HG02884 (cell line): Measurements from ENCODE around the gene ACOT8.
"Not testable (repeated sequence)": the region's sequence is repeated elsewhere in the genome, so short reads cannot be mapped to it uniquely, and the experiment has no call there.

Source experiments
- ATAC-seq: cut with Tn5 transposase; IDR thresholded peaks from one replicate; pipeline ENCODE4 v1.9.1; 2021; ENCODE audit warnings: mild to moderate bottlenecking, moderate library complexity; ENCODE audit not compliant: unreplicated experiment

The ACOT8 gene

DNA sequence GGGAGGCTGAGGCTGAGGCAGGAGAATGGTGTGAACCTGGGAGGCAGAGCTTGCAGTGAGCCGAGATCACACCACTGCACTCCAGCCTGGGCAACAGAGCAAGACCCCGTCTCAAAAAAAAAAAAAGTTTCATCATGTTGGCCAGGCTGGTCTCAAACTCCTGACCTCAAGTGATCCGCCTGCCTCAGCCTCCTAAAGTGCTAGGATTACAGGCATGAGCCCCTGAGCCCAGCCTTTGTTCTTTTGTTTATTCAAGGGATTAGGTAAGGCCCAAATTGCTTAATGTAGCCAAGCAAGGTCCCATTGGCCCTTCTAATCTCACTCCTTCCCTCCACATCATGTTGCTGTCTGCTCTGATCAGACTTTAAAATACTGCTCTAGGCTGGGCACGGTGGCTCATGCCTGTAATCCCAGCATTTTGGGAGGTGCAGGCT, 27.5 kb downstream of the ACOT8 start:
- ATAC-seq, result not testable (repeated sequence)

DNA sequence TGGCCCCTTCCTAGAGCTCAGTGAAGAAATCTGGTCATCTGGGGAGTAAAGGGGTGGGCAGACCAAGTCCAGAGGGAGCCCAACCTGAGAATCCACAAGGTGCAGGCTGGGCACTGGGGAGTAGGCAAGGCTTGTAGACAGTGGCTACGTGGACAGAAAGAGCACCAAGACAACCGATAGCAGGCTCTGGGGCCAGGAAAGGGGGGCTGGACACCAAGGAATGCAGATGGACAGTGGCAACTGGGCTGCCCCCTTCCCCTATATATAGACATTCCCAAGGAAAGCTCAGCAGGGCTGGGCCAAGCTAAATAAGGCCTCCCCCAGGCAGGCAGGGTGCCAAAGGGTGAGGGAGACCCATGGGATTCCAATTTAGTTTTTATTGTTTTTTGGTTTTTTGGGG, 28.6 kb downstream of the ACOT8 start:
- no peak for ATAC-seq

DNA sequence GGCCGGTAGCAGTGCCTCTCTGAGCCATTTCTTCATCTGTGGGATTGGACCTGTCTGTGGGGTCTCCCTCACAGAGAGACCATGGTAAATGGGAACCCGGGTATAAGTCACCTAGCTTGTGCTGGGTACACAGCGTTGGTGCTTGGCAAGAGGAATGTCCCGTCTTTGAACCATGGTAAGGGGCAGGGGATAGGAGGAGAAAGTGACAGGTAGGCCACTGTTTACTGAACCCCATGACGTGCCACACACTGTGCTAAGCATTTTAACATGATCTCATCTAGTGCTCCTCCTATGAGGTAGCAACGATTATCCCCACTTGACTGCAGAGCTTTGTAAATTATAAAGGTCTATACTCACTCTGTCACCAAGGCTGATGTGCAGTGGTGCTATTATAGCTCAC, 29.5 kb downstream of the ACOT8 start:
- no peak for ATAC-seq

DNA sequence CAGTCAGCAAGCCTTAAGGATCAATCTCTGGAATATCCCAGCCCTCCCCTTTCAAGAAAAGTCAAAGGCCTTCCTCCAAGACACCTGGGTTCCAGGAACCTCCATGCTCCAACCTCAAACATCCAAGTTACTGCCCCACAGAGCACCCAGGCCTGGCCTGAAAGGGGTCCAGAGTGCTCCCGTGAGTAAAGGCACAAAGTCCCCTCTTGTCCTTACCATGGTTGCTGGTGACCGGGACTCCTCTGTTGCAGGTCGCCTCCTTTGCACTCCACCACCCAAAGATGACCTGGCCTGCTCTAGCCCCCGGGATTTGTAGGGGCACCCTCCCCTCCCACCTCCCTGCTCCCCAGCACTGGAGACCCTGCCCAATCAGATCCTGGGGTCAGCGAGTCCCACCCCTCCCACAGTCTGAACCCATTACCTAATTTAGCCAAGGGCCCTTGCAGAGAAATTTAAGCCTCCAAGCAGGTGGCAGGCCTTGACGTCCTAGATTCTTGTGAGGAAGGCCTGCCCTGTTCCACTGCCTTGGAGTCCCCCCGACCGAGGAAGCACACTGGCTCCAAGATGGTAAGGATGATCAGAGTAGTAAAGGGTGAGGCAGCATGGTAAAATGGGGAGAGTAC, 30.1 kb downstream of the ACOT8 start, which contains the start of gene TNNC2:
Gene TNNC2, minus strand, starts transcription at position 283 of the 623 bp plus-strand sequence. Its CDS starts 64 bp downstream, at position 219.
- ATAC-seq, result no peak

DNA sequence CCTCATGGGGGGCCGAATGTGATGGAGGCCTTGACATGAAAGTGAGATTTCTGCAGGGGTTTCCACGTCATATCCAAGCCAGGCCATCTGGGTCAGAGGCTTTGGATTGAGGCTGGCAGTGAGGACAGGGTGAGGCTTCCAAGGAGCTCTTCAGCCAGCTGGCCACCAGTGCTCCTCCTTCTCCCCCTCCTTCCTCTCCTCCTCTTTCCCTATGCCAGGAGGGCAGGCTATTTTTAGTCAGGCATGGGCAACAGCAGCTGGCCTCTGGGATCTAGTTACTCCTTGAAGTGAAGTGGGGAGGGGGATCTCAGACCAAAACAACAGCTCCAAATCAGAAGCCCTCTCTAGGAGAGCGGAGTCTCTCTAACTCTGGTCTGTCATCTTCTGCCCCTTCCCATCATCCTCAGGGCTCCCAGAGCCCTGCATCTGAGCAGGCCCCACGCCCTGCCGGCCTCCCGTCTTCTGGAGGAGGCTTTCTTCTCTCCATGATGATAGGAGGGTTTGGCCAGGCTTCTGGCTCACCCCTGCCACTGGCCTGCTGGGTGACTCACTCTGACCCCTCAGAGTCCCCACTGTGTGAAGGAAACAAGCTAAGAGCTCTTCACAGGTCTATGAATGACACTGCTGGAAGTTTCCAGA, 30.7 kb downstream of the ACOT8 start:
- ATAC-seq, result no peak

DNA sequence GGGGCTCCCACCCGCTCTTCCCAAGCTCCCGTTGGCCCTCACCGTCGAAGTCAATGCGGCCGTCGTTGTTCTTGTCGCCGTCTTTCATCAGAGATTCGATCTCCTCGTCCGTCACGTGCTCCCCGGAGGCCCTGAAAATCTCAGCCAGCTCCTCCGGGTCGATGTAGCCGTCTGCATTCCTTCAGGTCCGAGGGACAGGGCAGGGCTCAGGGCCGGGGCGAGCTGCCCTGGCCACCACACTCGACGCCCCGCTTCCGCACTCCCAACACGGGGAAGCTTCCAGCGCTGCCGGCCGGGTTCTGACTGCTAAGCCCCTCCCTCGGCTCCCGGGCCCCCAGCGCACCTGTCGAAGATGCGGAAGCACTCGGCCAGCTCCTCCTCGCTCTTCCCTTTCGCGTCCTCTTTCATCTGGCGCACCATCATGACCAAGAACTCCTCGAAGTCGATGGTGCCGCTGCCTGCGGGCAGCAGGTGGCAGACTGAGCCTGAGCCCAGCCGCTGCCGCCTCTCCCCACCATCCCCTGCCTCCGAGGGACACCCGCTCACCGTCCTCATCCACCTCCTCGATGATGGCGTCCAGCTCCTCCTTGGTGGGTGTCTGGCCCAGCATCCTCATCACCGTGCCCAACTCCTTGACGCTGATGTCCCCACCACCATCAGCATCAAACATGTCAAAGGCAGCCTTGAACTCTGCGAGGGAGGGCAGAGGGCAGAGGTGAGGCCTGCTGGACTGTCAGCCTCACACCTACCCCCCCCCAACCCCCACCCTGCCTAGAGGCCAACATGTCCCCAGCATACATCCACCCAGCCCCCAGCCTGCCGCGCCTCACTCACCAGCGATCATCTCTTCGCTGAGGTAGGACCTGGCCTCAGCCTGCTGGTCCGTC, 33.0 kb downstream of the ACOT8 start:
- ATAC-seq, result no peak

DNA sequence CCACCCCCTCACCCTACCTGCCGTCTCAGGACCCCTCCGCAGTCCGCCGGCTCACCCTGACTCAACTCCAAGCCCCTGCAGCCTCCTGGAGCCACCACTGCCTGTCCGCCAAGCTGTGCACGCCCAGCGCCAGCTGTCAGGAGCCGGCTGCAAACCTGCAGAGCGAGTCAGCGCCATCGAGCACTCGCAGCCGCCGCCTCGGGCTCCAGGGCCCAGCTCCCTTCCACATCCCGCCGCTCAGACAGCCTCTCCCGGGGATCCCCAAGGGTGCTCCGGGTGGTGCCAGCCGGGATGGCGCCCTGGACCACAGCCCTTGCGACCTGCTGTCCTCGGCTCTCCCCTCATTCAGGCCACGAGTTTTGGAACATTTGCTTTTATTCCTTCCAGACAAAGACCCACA, 34.3 kb downstream of the ACOT8 start:
- ATAC-seq, result no peak

DNA sequence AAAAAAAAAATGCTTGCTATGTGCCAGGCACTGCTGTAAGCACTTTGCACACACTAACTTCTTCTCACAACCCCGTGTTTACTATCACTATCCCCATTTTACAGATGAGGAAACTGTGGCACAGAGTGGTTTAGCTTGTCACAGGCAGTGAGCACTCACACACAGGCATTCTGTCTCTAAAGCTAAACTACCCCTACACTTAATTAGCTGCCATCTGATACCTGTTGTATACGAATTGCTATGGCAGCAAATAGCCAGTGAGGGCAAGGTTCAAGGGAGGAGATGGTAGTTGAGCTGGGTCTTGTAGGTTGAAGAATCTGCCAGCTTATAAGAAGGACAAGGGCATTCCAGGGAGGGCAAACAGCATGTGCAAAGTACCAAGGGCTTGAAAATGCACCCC, 35.2 kb downstream of the ACOT8 start:
- no peak for ATAC-seq

DNA sequence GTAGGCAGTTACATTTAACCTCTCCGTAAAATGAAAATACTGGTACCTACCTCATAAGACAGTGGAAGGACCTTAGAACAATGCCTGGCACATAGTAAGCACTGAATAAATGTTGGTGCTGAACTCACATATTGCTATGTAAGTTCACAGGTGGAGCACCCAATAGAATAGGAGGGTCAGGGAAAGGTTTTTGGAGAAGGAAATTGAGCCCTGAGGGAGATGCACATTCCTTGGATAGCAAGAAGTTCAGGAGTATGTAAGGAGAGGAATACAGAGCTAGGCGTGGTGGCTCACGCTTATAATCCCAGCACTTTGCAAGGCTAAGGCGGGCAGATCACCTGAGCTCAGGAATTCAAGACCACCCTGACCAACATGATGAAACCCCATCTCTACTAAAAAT, 37.7 kb downstream of the ACOT8 start:
- ATAC-seq, result no peak

DNA sequence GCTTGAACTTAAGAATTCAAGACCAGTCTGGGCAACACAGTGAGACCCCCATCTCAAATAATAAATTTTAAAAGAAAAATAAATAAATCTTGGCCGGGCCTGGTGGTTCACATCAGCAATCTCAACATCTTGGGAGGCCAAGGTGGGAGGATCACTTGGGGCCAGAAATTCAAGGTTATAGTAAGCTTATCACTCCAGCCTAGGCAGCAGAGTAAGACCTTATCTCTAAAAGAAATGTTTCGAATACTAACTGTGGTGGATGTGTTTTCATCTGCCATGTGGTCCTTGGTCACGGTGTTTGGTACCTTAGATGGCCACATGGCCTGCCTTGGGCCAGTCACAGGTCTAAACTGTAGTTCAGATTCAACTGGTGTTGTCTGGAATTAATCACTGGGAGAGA, 39.0 kb downstream of the ACOT8 start:
- ATAC-seq, result no peak

DNA sequence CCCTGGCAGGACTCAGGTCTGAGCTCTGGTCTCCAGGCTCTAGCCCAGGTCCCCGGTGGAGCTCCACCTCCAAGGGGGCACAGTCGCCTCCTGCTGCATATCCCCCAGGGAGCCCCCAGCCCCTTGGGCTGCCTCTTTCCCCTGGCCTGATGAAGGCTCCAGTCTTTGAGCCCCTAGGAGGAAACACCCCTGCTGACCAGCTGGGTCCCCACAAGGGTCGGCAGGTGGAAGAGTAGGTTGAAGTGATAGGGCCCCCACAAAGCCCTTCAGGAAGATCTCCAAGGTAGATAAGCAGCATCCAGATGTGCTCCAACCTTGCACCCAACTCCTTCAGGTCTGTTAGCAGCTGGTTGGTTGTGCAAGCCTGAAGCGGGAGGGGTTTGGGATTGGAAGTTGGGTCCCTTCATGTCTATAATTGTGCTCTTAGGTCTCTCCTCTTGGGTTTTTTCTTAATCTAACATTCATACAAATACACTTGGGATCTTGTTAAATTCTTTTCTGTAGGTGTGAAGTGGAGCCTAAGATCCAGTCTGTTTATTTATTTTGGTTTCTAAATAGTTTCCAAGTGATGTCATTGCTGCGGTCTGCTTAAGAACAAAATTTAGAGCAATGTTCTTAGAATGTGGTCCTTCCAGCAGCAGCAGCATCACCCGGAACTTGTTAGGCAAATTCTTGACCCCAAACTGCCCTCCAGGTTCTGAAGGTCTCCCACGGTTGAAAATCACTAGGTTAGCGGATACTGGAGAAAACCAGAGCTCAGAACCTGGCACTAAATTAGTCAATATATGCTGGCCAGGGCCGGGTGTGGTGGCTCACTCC, 39.6 kb downstream of the ACOT8 start:
- no peak for ATAC-seq

DNA sequence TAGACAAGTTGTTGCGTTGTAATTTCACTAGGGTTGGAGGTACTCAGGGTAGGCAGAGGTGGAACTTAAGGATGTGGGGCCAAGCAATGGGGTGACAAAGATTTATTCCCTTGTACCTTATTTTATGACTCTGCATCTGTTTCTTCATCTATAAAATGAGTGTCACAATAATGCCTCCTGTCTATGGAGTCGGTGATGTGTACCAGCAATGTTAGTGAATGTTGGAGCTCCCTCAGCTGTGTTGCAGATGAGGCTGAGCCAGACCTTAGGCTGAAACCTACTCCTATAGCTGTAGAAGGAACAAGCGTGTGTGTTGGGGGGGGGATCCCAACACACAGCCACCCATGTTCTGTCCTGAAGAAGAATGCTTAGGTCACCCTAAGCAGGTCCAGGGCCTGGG, 40.2 kb downstream of the ACOT8 start:
- no peak for ATAC-seq

DNA sequence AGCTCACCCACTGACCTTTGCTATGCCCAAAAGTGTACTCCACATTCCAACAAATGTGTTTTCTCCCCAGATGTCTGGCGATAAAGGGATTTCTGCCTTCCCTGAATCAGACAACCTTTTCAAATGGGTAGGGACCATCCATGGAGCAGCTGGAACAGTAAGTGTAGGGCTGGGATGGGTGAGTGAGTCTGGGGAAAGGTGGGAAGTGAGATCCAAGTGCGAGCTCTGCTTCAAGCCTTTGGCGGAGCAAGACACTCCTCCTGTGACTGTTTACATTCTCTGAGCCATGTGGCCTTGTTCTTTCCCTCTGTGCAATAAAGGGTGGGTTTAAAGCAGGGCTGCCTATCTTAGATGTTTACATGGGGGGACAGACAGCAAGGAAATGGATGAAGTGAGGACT, 42.9 kb downstream of the ACOT8 start:
- no peak for ATAC-seq

DNA sequence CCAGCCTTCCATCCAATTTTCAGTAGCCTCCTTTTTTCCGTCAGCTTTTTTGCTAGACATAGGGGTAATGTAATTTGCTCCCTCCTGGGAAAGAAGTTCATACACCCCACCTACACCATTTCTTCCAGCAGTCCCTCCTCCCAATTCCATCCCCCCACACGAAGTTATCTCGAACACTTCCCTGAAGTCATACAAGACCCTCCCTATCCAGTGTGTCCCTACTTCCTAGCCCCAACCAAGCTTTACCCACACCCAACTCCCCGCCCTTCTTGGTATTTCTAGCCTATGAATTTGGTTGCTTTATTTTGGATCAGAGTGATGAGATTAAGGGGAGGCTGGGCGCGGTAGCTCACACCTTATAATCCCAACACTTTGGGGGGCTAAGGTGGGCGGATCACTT, 43.7 kb downstream of the ACOT8 start:
- no peak for ATAC-seq

DNA sequence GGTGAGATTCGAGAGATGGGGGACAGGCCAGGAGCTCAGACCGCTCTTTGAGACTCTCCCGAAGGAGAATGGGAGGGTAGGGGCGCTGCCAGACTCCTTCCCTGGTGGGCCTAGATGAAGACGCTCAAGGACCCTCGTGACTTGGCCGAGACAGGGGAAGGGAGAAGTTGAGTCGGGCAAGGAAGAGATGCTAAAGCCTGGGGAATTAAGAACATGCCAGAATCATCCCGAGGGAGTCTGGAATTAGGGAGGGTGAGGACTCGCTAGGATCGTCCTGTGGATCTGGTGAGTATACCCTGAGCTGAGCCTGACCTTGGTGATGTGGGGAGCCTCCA, 44.2 kb downstream of the ACOT8 start:
- ATAC-seq, result no peak

DNA sequence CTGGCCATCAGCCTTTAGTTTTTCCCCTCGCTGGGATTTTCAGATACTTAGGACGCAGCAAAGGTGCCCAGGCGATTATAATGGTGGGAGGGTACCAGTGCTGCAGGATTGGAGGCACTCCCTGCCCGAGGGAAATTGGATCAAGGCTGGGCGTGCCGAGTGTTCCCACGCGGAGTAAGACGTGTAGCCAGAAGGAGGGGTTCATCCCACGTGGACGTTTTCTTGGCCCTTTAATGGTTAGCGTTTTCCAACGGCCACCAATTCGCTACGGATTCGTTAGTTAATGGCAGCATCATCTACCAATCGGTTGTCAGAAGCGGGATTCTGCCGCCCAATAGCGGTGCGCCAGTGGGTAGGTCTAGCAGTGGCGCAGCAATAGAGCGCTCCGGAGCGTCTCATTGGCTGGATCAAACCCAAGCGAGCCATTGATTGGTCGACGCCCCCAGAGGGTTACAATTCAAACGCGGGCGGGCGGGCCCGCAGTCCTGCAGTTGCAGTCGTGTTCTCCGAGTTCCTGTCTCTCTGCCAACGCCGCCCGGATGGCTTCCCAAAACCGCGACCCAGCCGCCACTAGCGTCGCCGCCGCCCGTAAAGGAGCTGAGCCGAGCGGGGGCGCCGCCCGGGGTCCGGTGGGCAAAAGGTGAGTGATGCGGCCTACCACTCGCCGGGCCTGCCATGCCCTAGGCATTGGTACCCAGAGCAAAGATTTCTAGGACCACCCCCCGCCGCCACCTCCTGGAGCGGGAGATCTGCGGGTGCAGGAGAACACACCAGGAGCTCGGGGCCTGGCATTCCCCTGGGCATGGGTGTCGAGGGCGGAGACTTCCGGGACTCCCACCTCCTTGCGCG, 44.8 kb downstream of the ACOT8 start, which contains the start of gene UBE2C:
Gene UBE2C, plus strand, starts transcription at position 488 of the 849 bp plus-strand sequence. Its CDS starts 52 bp downstream, at position 540.
- peak; percentile 96 for ATAC-seq

DNA sequence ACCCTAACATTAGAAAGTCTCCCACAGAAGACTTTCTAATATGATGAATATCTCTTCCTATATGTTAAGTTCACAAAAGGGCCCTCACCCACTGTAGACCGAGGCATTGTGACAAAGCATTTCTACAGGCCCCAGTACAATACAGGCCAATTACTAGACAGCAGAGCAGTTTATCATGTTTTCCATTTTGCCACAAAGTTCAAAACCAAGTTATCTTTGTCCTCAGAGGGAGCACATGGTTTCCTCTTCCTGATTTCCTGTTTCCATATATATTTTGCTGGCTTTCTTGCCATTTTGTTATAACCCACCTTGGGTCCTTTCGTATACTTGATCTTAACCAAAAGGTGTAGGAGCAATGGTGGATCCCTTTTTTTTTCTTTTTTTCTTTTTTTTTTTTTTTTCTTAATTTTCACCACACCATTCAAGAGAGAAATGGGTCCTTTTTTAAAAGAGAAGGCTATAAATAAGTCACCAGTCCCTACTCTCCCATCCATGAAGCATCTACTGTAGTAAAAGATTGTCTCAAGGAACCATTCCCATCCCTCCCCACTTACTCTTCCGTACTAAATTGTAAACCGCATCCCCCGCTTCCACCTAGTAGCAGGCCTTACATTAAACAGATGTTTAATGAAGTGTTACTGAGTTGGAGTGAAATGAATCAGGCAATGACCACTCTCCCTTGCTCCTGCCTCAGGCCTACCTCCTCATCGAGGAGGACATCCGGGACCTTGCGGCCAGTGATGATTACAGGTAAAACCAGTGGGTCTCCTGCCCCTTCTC, 46.8 kb downstream of the ACOT8 start:
- ATAC-seq, result no peak

DNA sequence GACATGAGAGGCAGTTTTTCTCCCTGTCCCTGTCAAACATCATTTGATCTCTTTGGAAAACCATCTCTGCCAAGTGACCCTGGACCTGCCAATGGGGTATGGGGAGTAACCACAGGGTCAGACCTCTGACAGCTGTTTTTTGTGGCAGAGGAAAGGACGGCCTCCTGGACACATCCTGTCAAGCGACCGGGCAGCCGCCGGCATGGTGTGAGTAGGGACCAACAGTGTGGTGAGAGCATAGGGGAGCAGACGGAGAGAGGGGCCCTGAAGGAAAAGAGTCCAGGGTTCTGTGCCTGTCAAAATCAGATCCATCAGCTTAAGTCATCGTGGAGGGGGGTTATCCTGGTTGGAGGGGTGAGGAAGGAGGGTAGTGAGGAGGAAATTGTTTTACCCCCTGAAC, 55.3 kb downstream of the ACOT8 start:
- ATAC-seq, result no peak

DNA sequence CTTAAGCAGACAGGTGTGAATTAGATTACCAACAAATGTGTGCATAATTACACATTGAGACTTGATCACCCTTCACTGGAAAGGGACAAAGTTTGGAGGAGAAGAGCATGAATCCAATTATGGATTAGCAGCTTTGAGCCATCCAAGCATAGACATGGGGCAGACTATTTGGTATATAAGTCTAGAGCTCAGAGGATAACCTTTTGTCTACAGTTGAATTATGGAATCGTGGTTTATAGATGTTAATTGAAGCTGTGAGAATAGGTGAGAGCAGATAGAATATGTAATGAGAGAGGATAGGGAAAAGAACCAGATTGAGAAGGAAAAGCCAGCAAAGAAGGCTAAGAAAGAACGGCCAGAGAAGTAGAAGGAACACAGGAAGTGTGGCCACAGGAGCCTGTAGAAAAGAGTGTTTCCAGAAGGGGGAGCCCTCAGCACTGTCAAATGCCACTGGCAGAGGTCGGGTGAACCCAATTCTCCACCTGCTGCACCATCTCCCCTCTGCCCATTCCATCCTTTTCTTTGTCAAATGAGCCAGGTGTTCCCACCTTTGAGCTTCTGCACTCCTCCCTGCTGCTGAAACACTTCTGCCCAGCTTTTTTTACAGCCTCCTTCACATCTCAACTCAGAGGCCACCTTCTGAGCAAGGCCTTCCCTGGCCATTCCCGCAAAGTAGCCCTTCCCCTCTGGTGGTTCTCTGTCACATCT, 58.1 kb downstream of the ACOT8 start:
- no peak for ATAC-seq
